RWPE2 (cell line): Measurements from ENCODE around the gene SLFN11.

Source experiments
- ATAC-seq: fragments of 200-7000 bp; cut with Tn5 transposase; 3 replicates; pipeline ENCODE4 v1.9.1; 2021; ENCODE audit warnings: low read depth
- DNase-seq: peaks from one replicate; pipeline ENCODE4 v3.0.0-alpha.2; 2020; ENCODE audit warnings: low spot score
- H3K27ac ChIP-seq: fragments of 450-650 bp; 2 replicates; pipeline ENCODE4 v1.5.1; 2017; ENCODE audit warnings: mild to moderate bottlenecking; ENCODE audit not compliant: poor library complexity, severe bottlenecking
- H3K27me3 ChIP-seq: fragments of 250-450 bp; sonication (Bioruptor Pico); 2 replicates; pipeline ENCODE4 v1.5.1; 2021; ENCODE audit warnings: mild to moderate bottlenecking, moderate library complexity; ENCODE audit not compliant: insufficient read depth, poor library complexity, severe bottlenecking
- H3K36me3 ChIP-seq: fragments of 250-450 bp; sonication (Bioruptor Pico); 2 replicates; pipeline ENCODE4 v1.5.1; 2020; ENCODE audit warnings: low read depth, mild to moderate bottlenecking, moderate library complexity
- H3K4me1 ChIP-seq: fragments of 250-450 bp; sonication (Bioruptor Pico); 2 replicates; pipeline ENCODE4 v1.5.1; 2021; ENCODE audit warnings: mild to moderate bottlenecking, moderate library complexity; ENCODE audit not compliant: insufficient read depth, poor library complexity, severe bottlenecking
- H3K4me3 ChIP-seq: fragments of 250-450 bp; sonication (Bioruptor Pico); 2 replicates; pipeline ENCODE4 v1.5.1; 2021; ENCODE audit warnings: mild to moderate bottlenecking, moderate library complexity; ENCODE audit not compliant: severe bottlenecking
- H3K9me3 ChIP-seq: fragments of 250-450 bp; sonication (Bioruptor Pico); 2 replicates; pipeline ENCODE4 v1.5.1; 2021; ENCODE audit warnings: mild to moderate bottlenecking, moderate library complexity; ENCODE audit not compliant: severe bottlenecking
- CTCF ChIP-seq: fragments of 450-650 bp; IDR thresholded peaks from one replicate; pipeline ENCODE4 v1.5.1; 2017; ENCODE audit warnings: mild to moderate bottlenecking, moderate library complexity; ENCODE audit not compliant: poor library complexity, severe bottlenecking

Gene SLFN11

GRCh38 chr17:35387496-35387895 lies 14.1 kb upstream of the SLFN11 start:
- no peak for ATAC-seq
- no peak for DNase-seq
- H3K4me3 ChIP-seq, result no peak overlapping the region

GRCh38 chr17:35377706-35378105 lies 4.3 kb upstream of the SLFN11 start:
- DNase-seq, result no peak
- H3K4me1 ChIP-seq, result no peaks in the 10 kb centered on the region
- no peaks in the 10 kb centered on the region for H3K36me3 ChIP-seq
- H3K27me3 ChIP-seq, result peaks cover 45% of the 10 kb centered on the region
- TF ChIP-seq CTCF, result no peak
- H3K9me3 ChIP-seq, result no peaks in the 10 kb centered on the region
- H3K27ac ChIP-seq, result no peak overlapping the region
- H3K4me3 ChIP-seq, result no peak overlapping the region
- ATAC-seq, result no peak

More at GRCh38 chr17:35387496-35387895, 14.1 kb upstream of the SLFN11 start:
- Histone ChIP-seq H3K27ac (no peak overlapping the region), H3K4me1 (no peaks in the 10 kb centered on the region), H3K9me3 (no peaks in the 10 kb centered on the region), H3K36me3 (no peaks in the 10 kb centered on the region), H3K27me3 (peaks cover 12% of the 10 kb centered on the region)
- no peak for TF ChIP-seq CTCF

- ATAC-seq, result no peak
- H3K36me3 ChIP-seq, result no peaks in the 10 kb centered on the region
- H3K4me3 ChIP-seq, result no peak overlapping the region
- H3K27ac ChIP-seq, result no peak overlapping the region
- H3K4me1 ChIP-seq, result no peaks in the 10 kb centered on the region
- DNase-seq, result no peak
- peaks cover 51% of the 10 kb centered on the region for H3K27me3 ChIP-seq
- no peaks in the 10 kb centered on the region for H3K9me3 ChIP-seq
- no peak for TF ChIP-seq CTCF
Measured at GRCh38 chr17:35377068-35377467, 3.6 kb upstream of the SLFN11 start.

GRCh38 chr17:35376245-35376644 lies 2.8 kb upstream of the SLFN11 start:
- no peak overlapping the region for H3K27ac ChIP-seq

More at GRCh38 chr17:35376245-35376644, 2.8 kb upstream of the SLFN11 start:
- ATAC-seq (no peak), DNase-seq (no peak)
- peaks cover 59% of the 10 kb centered on the region for H3K27me3 ChIP-seq
- no peak overlapping the region for H3K4me3 ChIP-seq
- no peaks in the 10 kb centered on the region for H3K4me1 ChIP-seq
- H3K9me3 ChIP-seq, result no peaks in the 10 kb centered on the region
- TF ChIP-seq CTCF, result no peak
- no peaks in the 10 kb centered on the region for H3K36me3 ChIP-seq
